Measurements from ENCODE around the gene INVS. TPM values are rescaled to one million over a fixed set of nuclear protein-coding genes. Genes with fewer than 3 reads are reported as not detected.

INVS gene
- total RNA-seq (2012; rRNA removed) (25.3 and 33.5 TPM in 2 replicates), polyA plus RNA-seq (2012; rRNA removed) (7.9 and 9.2 TPM in 2 replicates), Bru-seq, nascent RNA (percentile 82 among the genes with signal in this experiment), BruChase-seq, experiment 1, labeled RNA remaining after a 6-hour chase (percentile 85 among the genes with signal in this experiment), BruChase-seq, experiment 2, labeled RNA remaining after a 2-hour chase (percentile 85 among the genes with signal in this experiment)
- polyA plus RNA-seq (2012; cell fraction: cytosol; rRNA removed), result 3.0 and 4.6 TPM in 2 replicates
- polyA plus RNA-seq (2012; cell fraction: nucleus; rRNA removed; ENCODE audit: low replicate concordance), result 7.2 and 25.0 TPM in 2 replicates
- long read RNA-seq, transcript INVS-202 (17 exons, 3,709 nt), result major isoform, 6 of 19 reads
- long read RNA-seq, partial matches to known transcripts, result 2 of 19 reads
- long read RNA-seq, other reads (novel, unspliced or antisense), result 10 of 19 reads

GRCh38 chr9:100098887-100099721 is at the start of gene INVS, which contains the start of gene ERP44:
INVS (plus strand) TSS chr9:100099243; CDS start chr9:100104522, 5,279 bp downstream.
ERP44 (minus strand) TSS chr9:100099000; CDS start chr9:100098840, 160 bp downstream.
- Histone ChIP-seq H2BK20ac (ENCODE audit: low read depth, low read length) (no peak within 1 kb of the TSS), H2AK5ac (ENCODE audit: low read depth, low read length) (peak within 1 kb of the TSS; percentile 60), H4K91ac (ENCODE audit: insufficient read depth, low read depth, low read length) (peak within 1 kb of the TSS; percentile 68), H3K79me1 (ENCODE audit: low read depth in 1 of 2, low read length in 2 of 2) (peaks cover 20 to 61% of the 10 kb centered on the region in 2 experiments), H2BK120ac (ENCODE audit: low read depth, low read length) (peak within 1 kb of the TSS; percentile 33; the same call in 1 of the 2 replicates), H3K4ac (ENCODE audit: low read depth, low read length) (peak within 1 kb of the TSS; percentile 87), H3K23ac (ENCODE audit: low read depth, low read length) (peak within 1 kb of the TSS; percentile 94), H3K4me2 (ENCODE audit: low read depth, low read length) (peak within 1 kb of the TSS; percentile 80), H3K36me3 (ENCODE audit: control insufficient read depth, insufficient read depth, low read length) (peaks cover under 1% of the 10 kb centered on the region; the same call in 1 of the 2 replicates), H4K5ac (ENCODE audit: low read depth, low read length) (peak within 1 kb of the TSS; percentile 46), H3K9me1 (ENCODE audit: insufficient read depth, low read length) (peaks cover 9% of the 10 kb centered on the region; the same call in 1 of the 2 replicates), H3K4me1 (ENCODE audit: control insufficient read depth, insufficient read depth, low read length) (peaks cover 2% of the 10 kb centered on the region; the same call in 1 of the 2 replicates), H3K18ac (ENCODE audit: low read depth, low read length) (peak within 1 kb of the TSS; percentile 4; the same call in 1 of the 2 replicates), H3K27me3 (ENCODE audit: control insufficient read depth, insufficient read depth, low read length) (no peaks in the 10 kb centered on the region), H4K8ac (ENCODE audit: low read depth in 2 of 2, low read length in 2 of 2) (peak within 1 kb of the TSS; percentile 79 to 87), H3K4me3 (ENCODE audit: insufficient read depth, low read depth, low read length) (peak within 1 kb of the TSS; percentile 88), H3K27ac (ENCODE audit: insufficient read depth, low read length) (peak within 1 kb of the TSS; percentile 77), H3K56ac (ENCODE audit: extremely low read depth, insufficient read depth, low read length) (peak within 1 kb of the TSS; percentile 78), H3K14ac (replicated peaks; ENCODE audit: low read depth, low read length) (peak within 1 kb of the TSS; percentile 75), H2AK9ac (replicated peaks; ENCODE audit: low read depth, low read length, poor library complexity) (peak within 1 kb of the TSS; percentile 70), H2BK5ac (ENCODE audit: low read depth, low read length, poor library complexity, severe bottlenecking) (peak within 1 kb of the TSS; percentile 64), H3K9ac (ENCODE audit: low read depth, low read length) (peak within 1 kb of the TSS; percentile 89), H4K20me1 (ENCODE audit: insufficient read depth, low read length) (peaks cover 22% of the 10 kb centered on the region; the same call in 1 of the 2 replicates), H2BK15ac (ENCODE audit: low read depth, low read length) (peak within 1 kb of the TSS; percentile 8; the same call in 1 of the 3 replicates), H2AFZ (replicated peaks; ENCODE audit: low read length, poor library complexity) (peak within 1 kb of the TSS; percentile 96), H3K9me3 (ENCODE audit: control insufficient read depth, insufficient read depth, low read length) (no peaks in the 10 kb centered on the region)
- BruUV-seq (replicated peaks), result no TSS peak
- peak; percentile 99 for DNase-seq
- ChIA-PET CTCF (no interaction called here), POLR2A (ENCODE audit: unreplicated experiment) (no interaction called here)
- ATAC-seq (ENCODE audit: low read depth), result peak; percentile 99
- dilution Hi-C loops (cut with HindIII; ENCODE audit: low sequenced_read_pairs, unreplicated experiment) (no loop called here), intact Hi-C loops (cut with micrococcal nuclease) (loop anchor here (1.0 to 10.0 kb wide), 5 partner anchors 12 to 496 kb away; partner anchors contain the start of gene NR4A3), in situ Hi-C loops (cut with MboI; ENCODE audit: low sequenced_read_pairs) (no loop called here)
- WGBS, 2 experiments (ENCODE audit: extremely low coverage in 2 of 2, insufficient read length in 1 of 2), result 2% methylated on average over 10 of the region's 54 CpGs; no CpG with 5 or more reads in 1 of the 2 experiments
- TF ChIP-seq RFX5 (IDR thresholded peaks at IDR 0.05; ENCODE audit: low read depth, low read length), result no peak
- TF ChIP-seq USF2 (IDR thresholded peaks at IDR 0.05; ENCODE audit: low read depth, low read length), result no peak
- peak; percentile 49; the same call in 1 of the 2 replicates for TF ChIP-seq MAZ (IDR thresholded peaks at IDR 0.05; ENCODE audit: borderline replicate concordance, low read depth, low read length)
- TF ChIP-seq MXI1 (IDR thresholded peaks at IDR 0.05; ENCODE audit: borderline replicate concordance, low read depth, low read length), result 0 out of 2 replicates have a peak, but pooled peaks have one; percentile 17
- no peak for TF ChIP-seq CEBPB (IDR thresholded peaks at IDR 0.05; ENCODE audit: low read depth, low read length)
- TF ChIP-seq ELK1 (IDR thresholded peaks at IDR 0.05; ENCODE audit: borderline replicate concordance, low read depth, low read length), result no peak
- no peak for TF ChIP-seq RAD21 (IDR thresholded peaks at IDR 0.05; ENCODE audit: low read length)
- TF ChIP-seq RCOR1 (IDR thresholded peaks at IDR 0.05; ENCODE audit: insufficient replicate concordance, low read length), result peak; percentile 20
- 0 out of 2 replicates have a peak, but pooled peaks have one; percentile 23 for TF ChIP-seq CHD1 (IDR thresholded peaks at IDR 0.05; ENCODE audit: low read depth, low read length)
- TF ChIP-seq NFE2L2 (IDR thresholded peaks at IDR 0.05; ENCODE audit: low read depth, low read length), result no peak
- no peak for TF ChIP-seq MAFK (IDR thresholded peaks at IDR 0.05; ENCODE audit: low read depth, low read length)
- peak; percentile 89 for TF ChIP-seq POLR2A (IDR thresholded peaks at IDR 0.05; ENCODE audit: low read depth, low read length)
- TF ChIP-seq BHLHE40 (IDR thresholded peaks at IDR 0.05; ENCODE audit: low read depth, low read length), result no peak
- TF ChIP-seq FOS (IDR thresholded peaks at IDR 0.05; ENCODE audit: low read depth, low read length), result no peak
